Heart right ventricle (tissue), 16 donors: Measurements from ENCODE around the gene ZNF385D. TPM values are rescaled to one million over a fixed set of nuclear protein-coding genes. Genes with fewer than 3 reads are reported as not detected.

ENCODE experiments used
- ATAC-seq, 8 donors: fragments of 200-7000 bp; cut with Tn5 transposase; one replicate each; pipeline ENCODE4 v1.9.1; 2020; ENCODE audit warnings: mild to moderate bottlenecking in 8 of 8, moderate library complexity in 8 of 8, moderate number of reproducible peaks in 1 of 8
- DNase-seq, 2 donors: peaks; one replicate each; pipeline ENCODE4 v3.0.0-alpha.2; 2020
- H3K27ac ChIP-seq, 10 donors: fragments of 200-600 bp; sonication (generic) in 2 of 10; one replicate each; pipeline versions ENCODE4 v1.5.0 to v1.8.0; 2020 to 2022; ENCODE audit warnings: mild to moderate bottlenecking in 3 of 10
- H3K27me3 ChIP-seq, 7 donors: fragments of 200-600 bp; one replicate each; pipeline ENCODE4 v1.8.0; 2021 to 2022; ENCODE audit warnings: mild to moderate bottlenecking in 2 of 7
- H3K36me3 ChIP-seq, 9 donors: fragments of 200-600 bp; sonication (generic) in 1 of 9; one replicate each; pipeline versions ENCODE4 v1.5.0 to v1.8.0; 2020 to 2022; ENCODE audit warnings: mild to moderate bottlenecking in 2 of 9
- H3K4me1 ChIP-seq, 9 donors: fragments of 200-600 bp; sonication (generic) in 1 of 9; one replicate each; pipeline versions ENCODE4 v1.5.0 to v1.8.0; 2020 to 2022; ENCODE audit warnings: mild to moderate bottlenecking in 4 of 9
- H3K4me3 ChIP-seq, 10 donors: fragments of 200-600 bp; sonication (generic) in 2 of 10; one replicate each; pipeline versions ENCODE4 v1.5.0 to v1.8.0; 2020 to 2022; ENCODE audit warnings: mild to moderate bottlenecking in 7 of 10, moderate library complexity in 2 of 10
- H3K9me3 ChIP-seq, 11 donors: fragments of 200-600 bp in 10 of 11; sonication (generic) in 2 of 11; one replicate each; pipeline versions ENCODE4 v1.5.0 to v1.8.0; 2013 to 2022; ENCODE audit warnings: mild to moderate bottlenecking in 2 of 11, control low read depth in 1 of 11, moderate library complexity in 1 of 11
- CTCF ChIP-seq, 9 donors: fragments of 200-600 bp; sonication (generic) in 2 of 9; IDR thresholded peaks; one replicate each; pipeline versions ENCODE4 v1.5.0 to v1.8.0; 2021 to 2022; ENCODE audit warnings: antibody characterized with exemption in 9 of 9, mild to moderate bottlenecking in 5 of 9, moderate library complexity in 1 of 9
- WGBS, 2 donors: extraction: QIAGEN DNeasy Blood & Tissue Kit; methylation state at CpG; one replicate each; pipeline ENCODE4 v1.1.7; 2013; ENCODE audit warnings: inconsistent platforms in 1 of 2; 5-methylcytosine and 5-hydroxymethylcytosine counted together
- intact Hi-C, 10 donors: fragments of 100-400 bp; cut with DNase I; formaldehyde crosslinking; loops; one replicate each; pipeline versions ENCODE4 v1.11.1 to v1.14.2; 2022
- polyA plus RNA-seq, 2 donors: library from polyadenylated mRNA; stranded (reverse); fragments of 200-250 nt; gene quantifications; one replicate each; pipeline ENCODE4 v1.2.3, GENCODE V29; 2013
- total RNA-seq, 10 donors: library from RNA; stranded (reverse); fragmentation: NEBNext Ultra II Directional in 3 of 10; extraction: Animal tissue kit (Norgen Biotek cat#: 25700) in 3 of 10; gene quantifications; one replicate each; pipeline versions ENCODE4 v1.2.1 to v1.2.4, GENCODE V29; 2021 to 2023
- donor health status: Arrhythmogenic right ventricular cardiomyopathy.
- donor health status: ischemic (EF 13 %, LVEDD 7.1; RV severe dilation, severe dysfunction).
- donor health status: healthy with polysubstance abuse.
- donor health status: DM: no; HTN: yes; CAD: no.
- donor health status: DM: no; HTN: no; CAD: no.
- donor health status: ischemic (EF 25% LVEDD 6.9; RV normal size, moderate dysfunction).
- donor health status: ischemic (EF 25% LVEDD 5.7; RV mildly dilated, moderate dysfunction).
- donor health status: healthy.
- donor health status: DM: yes; HTN: yes; CAD: no.
- donor health status: Ischemic cardiomyopathy.
- donor health status: ischemic (EF 35%, LVEDD 5.7; RV mildly dilated, moderate dysfunction).
- donor health status: nonischemic (EF 11% LVEDD 7.7; RV severe dilation, severe dysfunction).
- donor health status: DM: yes; HTN: yes; CAD: no.
- donor health status: PGD.
- donor health status: ischemic (EF 29% LVEDD 5.4; RV normal size, mild dysfunction).
- donor health status: nonischemic (EF 23%, LVEDD 6.1; RV moderate dilation, normal function).

Gene ZNF385D
- total and polyA plus RNA-seq, 12 donors: 3.0 to 24.9 (median 7.2) TPM

DNA sequence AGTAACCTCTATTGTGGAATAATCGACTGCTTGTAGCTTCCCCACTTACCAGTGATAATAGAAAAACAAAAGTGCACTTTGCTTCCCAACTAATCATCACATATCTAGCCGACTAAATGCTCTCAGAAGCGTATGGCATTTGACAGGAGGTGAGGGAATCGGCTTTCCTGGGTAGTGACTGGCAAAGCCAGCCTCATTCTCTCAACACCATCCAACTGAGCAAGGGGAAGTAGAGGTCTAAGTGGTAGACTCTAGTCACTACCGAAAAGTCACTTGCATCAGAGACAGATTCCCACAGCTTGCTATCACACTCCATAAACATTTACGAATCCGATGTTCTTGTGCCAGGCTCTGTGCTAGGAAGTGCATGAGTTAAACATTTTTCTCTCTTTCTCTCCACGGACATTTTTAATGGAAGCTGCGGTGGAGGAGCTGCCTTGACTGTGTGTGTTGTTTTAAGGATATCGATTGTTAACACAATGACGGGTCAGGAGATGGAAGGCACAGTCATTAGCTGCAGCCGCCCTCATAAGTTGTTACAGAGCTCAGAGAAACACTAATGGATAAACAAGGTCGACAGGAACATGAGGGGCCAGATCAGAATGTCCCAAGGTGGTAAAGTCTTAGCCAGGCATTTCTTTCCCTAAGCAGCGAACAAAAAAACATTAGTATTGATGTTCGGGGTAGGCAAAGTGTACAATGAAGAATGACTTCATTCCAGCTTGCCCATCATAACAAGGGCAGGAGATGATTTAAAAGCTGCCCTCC lies 11.9 kb downstream of the ZNF385D start:
- H3K27me3 ChIP-seq: no peaks in the 10 kb centered on the region
- ATAC-seq (peak in 4 of 8 donors; percentile 27 to 53 (median 50)), DNase-seq (no peak)
- 66 to 69% methylated on average over 15 of the region's 15 CpGs for WGBS, 2 donors
- peaks cover 0 to 24% (median 3%) of the 10 kb centered on the region in 9 donors for H3K4me1 ChIP-seq
- TF ChIP-seq CTCF (IDR thresholded peaks at IDR 0.05): no peak
- peaks cover 0 to 6% (median 0%) of the 10 kb centered on the region in 11 donors for H3K9me3 ChIP-seq
- H3K27ac ChIP-seq: no peak overlapping the region
- H3K4me3 ChIP-seq: no peak overlapping the region
- intact Hi-C loops: no loop called here
- H3K36me3 ChIP-seq: no peaks in the 10 kb centered on the region

GRCh38 chr3:21738283-21738682 lies 12.7 kb downstream of the ZNF385D start:
- Histone ChIP-seq H3K27me3 (no peaks in the 10 kb centered on the region), H3K4me1 (peaks cover 0 to 18% (median 0%) of the 10 kb centered on the region in 9 donors), H3K27ac (no peak overlapping the region), H3K36me3 (no peaks in the 10 kb centered on the region), H3K4me3 (no peak overlapping the region), H3K9me3 (peaks cover 0 to under 1% (median 0%) of the 10 kb centered on the region in 11 donors)
- ATAC-seq (peak in 6 of 8 donors; percentile 38 to 77 (median 56)), DNase-seq (no peak)
- 44 to 74% methylated on average over 1 of the region's 1 CpG for WGBS, 2 donors
- no peak for TF ChIP-seq CTCF (IDR thresholded peaks at IDR 0.05)
- intact Hi-C loops: no loop called here

GRCh38 chr3:21734746-21735145 lies 16.3 kb downstream of the ZNF385D start:
- H3K36me3 ChIP-seq: no peaks in the 10 kb centered on the region
- no peak overlapping the region for H3K4me3 ChIP-seq
- H3K27me3 ChIP-seq: no peaks in the 10 kb centered on the region
- TF ChIP-seq CTCF (IDR thresholded peaks at IDR 0.05): no peak
- DNase-seq: no peak
- no peak for ATAC-seq
- H3K9me3 ChIP-seq: peaks cover 0 to 8% (median 0%) of the 10 kb centered on the region in 11 donors
- H3K27ac ChIP-seq: no peak overlapping the region
- WGBS, 2 donors: 76 to 81% methylated on average over 3 of the region's 3 CpGs
- intact Hi-C loops: no loop called here
- peaks cover 0 to 28% (median 0%) of the 10 kb centered on the region in 9 donors for H3K4me1 ChIP-seq

DNA sequence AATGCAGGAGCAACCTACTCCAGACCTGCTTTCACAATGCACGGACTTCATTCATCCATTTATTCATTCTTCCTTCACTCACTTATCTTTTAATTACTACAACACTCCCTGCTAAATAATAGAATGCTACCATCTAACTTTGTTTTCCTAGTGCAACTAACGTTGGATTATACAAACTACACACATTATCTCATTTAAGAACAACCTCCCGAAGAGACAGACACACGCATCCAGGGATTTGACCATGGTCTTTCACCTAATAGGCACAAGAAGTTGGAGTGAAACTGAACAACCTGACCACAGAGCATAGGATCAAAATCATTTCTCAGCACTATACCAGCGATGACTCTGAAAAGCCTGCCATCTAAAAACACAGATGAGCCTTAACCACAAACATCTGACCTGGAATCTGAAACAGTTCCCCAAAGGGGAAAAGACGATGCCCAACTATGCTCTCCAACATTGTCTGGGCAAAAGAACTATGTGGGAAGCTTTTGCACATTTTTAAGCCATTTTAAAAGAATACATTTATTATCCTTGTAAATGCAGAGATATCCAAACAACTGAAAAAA lies 21.0 kb downstream of the ZNF385D start:
- H3K9me3 ChIP-seq: peaks cover 0 to 36% (median 7%) of the 10 kb centered on the region in 11 donors
- no peaks in the 10 kb centered on the region for H3K36me3 ChIP-seq
- TF ChIP-seq CTCF (IDR thresholded peaks at IDR 0.05): no peak
- H3K27me3 ChIP-seq: no peaks in the 10 kb centered on the region
- ATAC-seq: no peak
- H3K4me3 ChIP-seq: no peak overlapping the region
- H3K27ac ChIP-seq: no peak overlapping the region
- H3K4me1 ChIP-seq: peaks cover 0 to 18% (median 0%) of the 10 kb centered on the region in 9 donors
- intact Hi-C loops: no loop called here
- WGBS, 2 donors: 76 to 81% methylated on average over 6 of the region's 6 CpGs
- DNase-seq: no peak
